AG09309 (cell line): ENCODE data around the gene GNGT1.

Experiments
- DNase-seq: peaks from one replicate; pipeline ENCODE4 v3.0.0-alpha.2; 2010; ENCODE audit warnings: low read depth
- H3K4me3 ChIP-seq: 2 replicates; pipeline ENCODE4 v1.5.1; 2011; ENCODE audit warnings: mild to moderate bottlenecking, low read depth, low read length, moderate library complexity; ENCODE audit not compliant: control insufficient read depth
- TF ChIP-seq, protein P1 (sequence below): IDR thresholded peaks from 2 replicates; pipeline ENCODE4 v1.5.1; 2011; ENCODE audit warnings: mild to moderate bottlenecking, low read depth, low read length, inconsistent platforms; ENCODE audit not compliant: insufficient read depth, control insufficient read depth; ENCODE audit errors: missing control alignments

GNGT1 gene

DNA sequence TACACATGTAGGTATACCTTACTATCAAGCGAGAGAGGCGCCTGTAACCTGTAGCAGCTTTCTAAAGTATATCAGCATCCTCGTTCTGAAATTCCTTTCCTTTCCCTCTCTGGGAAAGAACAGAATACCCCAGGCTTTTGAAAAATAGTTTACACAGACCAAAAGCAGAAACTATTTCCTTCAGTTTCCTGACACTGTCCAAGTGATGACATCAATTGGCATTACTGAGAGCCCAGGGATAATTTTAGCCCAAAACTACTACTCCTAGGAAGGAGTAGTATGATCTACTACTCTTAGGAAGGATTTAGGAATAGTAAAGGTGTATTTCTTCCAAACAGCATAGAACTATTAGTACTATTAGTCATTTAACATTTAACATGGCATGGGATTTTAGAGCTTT, 21.2 kb downstream of the GNGT1 start:
- DNase-seq, result no peak
- TF ChIP-seq, protein P1, sequence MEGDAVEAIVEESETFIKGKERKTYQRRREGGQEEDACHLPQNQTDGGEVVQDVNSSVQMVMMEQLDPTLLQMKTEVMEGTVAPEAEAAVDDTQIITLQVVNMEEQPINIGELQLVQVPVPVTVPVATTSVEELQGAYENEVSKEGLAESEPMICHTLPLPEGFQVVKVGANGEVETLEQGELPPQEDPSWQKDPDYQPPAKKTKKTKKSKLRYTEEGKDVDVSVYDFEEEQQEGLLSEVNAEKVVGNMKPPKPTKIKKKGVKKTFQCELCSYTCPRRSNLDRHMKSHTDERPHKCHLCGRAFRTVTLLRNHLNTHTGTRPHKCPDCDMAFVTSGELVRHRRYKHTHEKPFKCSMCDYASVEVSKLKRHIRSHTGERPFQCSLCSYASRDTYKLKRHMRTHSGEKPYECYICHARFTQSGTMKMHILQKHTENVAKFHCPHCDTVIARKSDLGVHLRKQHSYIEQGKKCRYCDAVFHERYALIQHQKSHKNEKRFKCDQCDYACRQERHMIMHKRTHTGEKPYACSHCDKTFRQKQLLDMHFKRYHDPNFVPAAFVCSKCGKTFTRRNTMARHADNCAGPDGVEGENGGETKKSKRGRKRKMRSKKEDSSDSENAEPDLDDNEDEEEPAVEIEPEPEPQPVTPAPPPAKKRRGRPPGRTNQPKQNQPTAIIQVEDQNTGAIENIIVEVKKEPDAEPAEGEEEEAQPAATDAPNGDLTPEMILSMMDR, result no peak

DNA sequence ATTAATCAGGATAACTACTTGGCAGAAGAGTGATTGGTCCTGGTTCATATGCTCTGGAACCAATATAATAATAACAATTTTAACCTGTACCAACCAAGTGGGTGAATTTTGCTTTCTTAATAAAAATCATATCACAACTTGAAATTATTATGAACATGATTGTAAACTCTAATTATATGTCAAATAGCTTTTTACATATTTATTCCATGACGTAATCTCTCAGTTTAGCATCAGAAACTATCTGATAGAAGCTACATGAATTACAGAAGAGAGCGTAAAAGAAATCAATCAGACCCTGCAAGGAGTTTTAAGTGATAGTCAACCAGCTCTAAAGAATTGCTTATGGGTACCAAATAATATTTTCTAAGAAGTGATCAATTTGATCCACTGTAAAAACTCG, 25.3 kb downstream of the GNGT1 start:
- TF ChIP-seq, protein P1, result no peak
- DNase-seq, result no peak
- no peak overlapping the region for H3K4me3 ChIP-seq

More for the DNA sequence above, 21.2 kb downstream of the GNGT1 start:
- no peak overlapping the region for H3K4me3 ChIP-seq

DNA sequence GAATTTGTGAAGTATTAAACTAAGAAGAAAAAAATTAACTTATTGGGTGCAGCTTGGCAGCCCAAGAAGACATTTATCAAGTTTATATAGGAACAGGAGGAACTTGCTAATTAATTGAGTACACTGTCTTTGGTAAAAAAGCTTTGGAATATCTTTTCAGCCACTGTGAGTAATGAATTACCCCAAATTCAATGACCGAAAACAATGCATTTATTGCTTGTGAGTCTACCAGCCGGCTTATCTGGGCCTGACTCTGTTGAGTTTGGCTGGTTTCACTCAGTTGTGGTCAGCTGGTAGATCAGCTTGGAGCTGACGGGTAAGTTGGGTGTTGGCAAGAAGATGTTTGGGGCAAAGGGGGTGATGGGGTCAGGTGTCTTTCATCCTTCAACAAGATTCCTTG, 26.8 kb downstream of the GNGT1 start:
- H3K4me3 ChIP-seq, result no peak overlapping the region
- DNase-seq, result no peak
- TF ChIP-seq, protein P1, result no peak

DNA sequence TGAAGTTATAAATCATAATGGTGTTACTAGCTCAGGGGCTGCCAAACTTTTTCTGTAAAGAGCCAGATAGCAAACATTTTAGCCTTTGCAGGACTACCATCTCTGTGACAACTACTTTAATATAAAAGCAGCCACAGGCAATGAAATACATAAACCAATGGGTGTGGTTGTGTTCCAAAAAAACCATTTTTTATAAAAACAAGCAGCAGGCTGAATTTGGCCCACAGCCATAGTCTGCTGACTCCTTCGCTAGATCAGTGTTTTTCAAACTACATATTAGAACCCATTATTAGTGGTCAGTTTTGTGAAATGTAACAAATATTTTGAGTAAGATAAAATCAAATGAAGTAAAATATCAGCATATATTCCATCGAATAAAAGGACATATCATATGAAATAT, 28.7 kb downstream of the GNGT1 start:
- DNase-seq, result no peak
- TF ChIP-seq, protein P1, result no peak
- H3K4me3 ChIP-seq, result no peak overlapping the region

DNA sequence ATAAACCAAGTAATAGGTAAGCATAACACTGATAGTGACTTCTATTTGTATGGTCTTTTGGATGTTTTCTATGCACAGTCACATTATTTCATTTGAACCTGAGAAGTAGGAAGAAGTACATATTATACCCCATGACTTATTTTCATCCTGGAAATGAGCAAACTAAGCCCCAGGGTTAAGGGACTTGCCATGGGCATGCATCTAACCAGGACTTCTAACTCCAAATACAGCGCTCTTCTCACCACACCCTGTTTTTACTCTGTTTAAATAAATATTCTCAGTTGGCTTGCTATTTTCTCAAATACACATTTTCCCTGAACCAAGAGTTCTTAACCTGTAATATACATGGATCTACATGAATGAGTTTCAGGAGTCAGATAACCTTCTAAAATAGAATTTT, 31.5 kb downstream of the GNGT1 start:
- TF ChIP-seq, protein P1, result no peak
- no peak overlapping the region for H3K4me3 ChIP-seq
- DNase-seq, result no peak

DNA sequence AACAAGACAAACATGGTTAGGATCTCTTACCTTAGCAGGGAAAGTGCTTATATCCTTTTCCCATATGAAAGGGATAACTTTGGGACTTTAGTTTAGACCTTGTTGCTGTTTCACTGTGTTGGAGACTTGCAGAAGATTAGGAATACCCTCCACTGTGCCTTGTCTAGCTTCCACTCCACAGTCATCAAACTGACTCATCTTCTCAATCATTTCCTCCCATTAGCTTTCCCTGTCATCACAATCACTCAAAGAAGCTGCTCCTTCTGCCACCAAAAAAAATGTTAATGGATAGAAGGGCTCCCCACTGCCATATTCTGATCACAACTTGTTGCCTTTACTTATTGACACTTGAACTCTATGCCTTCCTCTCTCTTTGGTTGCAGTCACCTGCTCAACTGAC, 31.9 kb downstream of the GNGT1 start:
- DNase-seq, result no peak
- TF ChIP-seq, protein P1, result no peak
- H3K4me3 ChIP-seq, result no peak overlapping the region

DNA sequence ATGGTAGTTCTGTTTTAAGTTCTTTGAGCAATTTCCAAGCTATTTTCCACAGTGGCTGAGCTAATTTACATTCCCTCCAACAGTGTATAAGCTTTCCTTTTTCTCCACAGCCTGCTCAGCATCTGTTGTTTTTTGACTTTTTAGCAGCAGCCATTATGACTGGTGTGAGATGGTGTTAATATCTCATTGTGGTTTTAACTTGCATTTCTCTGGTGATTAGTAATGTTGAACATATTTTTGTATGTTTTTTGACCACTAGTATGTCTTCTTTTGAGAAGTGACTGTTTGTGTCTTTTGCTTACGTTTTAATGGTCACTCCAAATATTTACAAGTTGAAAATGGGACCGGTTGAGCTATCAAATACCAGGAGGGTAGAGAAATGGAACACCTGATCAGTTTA, 35.6 kb downstream of the GNGT1 start:
- H3K4me3 ChIP-seq, result no peak overlapping the region
- no peak for DNase-seq
- TF ChIP-seq, protein P1, result no peak
